CD4-positive, alpha-beta memory T cell (primary cell): ENCODE results near the gene COL5A2. TPM values are rescaled to one million over a fixed set of nuclear protein-coding genes. Genes with fewer than 3 reads are reported as not detected.

Source experiments
- CTCF ChIA-PET: fragments of 350-600 bp; sonication (Branson Sonifier 250); formaldehyde crosslinking; loops from one replicate; lab custom pipeline; 2021; ENCODE audit warnings: inconsistent platforms; ENCODE audit not compliant: partially characterized antibody; lab: Charles Lee
- POLR2A ChIA-PET: fragments of 350-600 bp; sonication (Branson Sonifier 250); formaldehyde crosslinking; loops from one replicate; lab custom pipeline; 2021; ENCODE audit not compliant: partially characterized antibody; lab: Charles Lee
- DNase-seq, 5 donors: peaks; one replicate each; pipeline versions ENCODE4 v3.0.0 to v3.0.0-alpha.2; 2020 to 2022; ENCODE audit warnings: mixed read lengths in 1 of 5
- H3K27ac ChIP-seq: one replicate; pipeline ENCODE4 v1.7.0; 2013; ENCODE audit warnings: low read depth, low read length
- H3K27me3 ChIP-seq: 2 replicates; pipeline ENCODE4 v1.7.0; 2013; ENCODE audit warnings: mild to moderate bottlenecking, low read length, moderate library complexity; ENCODE audit not compliant: insufficient read depth
- H3K36me3 ChIP-seq: 2 replicates; pipeline ENCODE4 v1.7.0; 2013; ENCODE audit warnings: mild to moderate bottlenecking, low read length, moderate library complexity; ENCODE audit not compliant: insufficient read depth
- H3K4me1 ChIP-seq: 2 replicates; pipeline ENCODE4 v1.7.0; 2013; ENCODE audit warnings: mild to moderate bottlenecking, low read length, moderate library complexity; ENCODE audit not compliant: insufficient read depth
- H3K4me3 ChIP-seq, 2 donors: one replicate each; pipeline ENCODE4 v1.7.0; 2013; ENCODE audit warnings: low read length in 2 of 2, mild to moderate bottlenecking in 1 of 2
- H3K9me3 ChIP-seq, 2 donors: one replicate each; pipeline ENCODE4 v1.7.0; 2013; ENCODE audit warnings: low read length in 2 of 2, control low read depth in 1 of 2; ENCODE audit not compliant: control insufficient read depth in 1 of 2
- H3K27ac Mint-ChIP-seq, 7 donors: one replicate each; pipeline ENCODE4 v1.8.0; 2020 to 2021; ENCODE audit warnings: mixed read lengths in 7 of 7, mild to moderate bottlenecking in 6 of 7, inconsistent platforms in 3 of 7, moderate library complexity in 3 of 7
- H3K27me3 Mint-ChIP-seq, 2 donors: one replicate each; pipeline ENCODE4 v1.8.0; 2020 to 2021; ENCODE audit warnings: mixed read lengths in 2 of 2
- H3K36me3 Mint-ChIP-seq, 2 donors: one replicate each; pipeline ENCODE4 v1.8.0; 2020 to 2021; ENCODE audit warnings: mixed read lengths in 2 of 2, inconsistent platforms in 1 of 2, mild to moderate bottlenecking in 1 of 2
- H3K4me1 Mint-ChIP-seq, 4 donors: one replicate each; pipeline ENCODE4 v1.8.0; 2020 to 2021; ENCODE audit warnings: mixed read lengths in 4 of 4, mild to moderate bottlenecking in 1 of 4
- H3K4me3 Mint-ChIP-seq, 8 donors: one replicate each; pipeline ENCODE4 v1.8.0; 2020 to 2021; ENCODE audit warnings: mixed read lengths in 8 of 8, mild to moderate bottlenecking in 7 of 8, moderate library complexity in 6 of 8, inconsistent platforms in 3 of 8
- H3K9me3 Mint-ChIP-seq, 8 donors: one replicate each; pipeline ENCODE4 v1.8.0; 2020 to 2021; ENCODE audit warnings: mixed read lengths in 8 of 8, mild to moderate bottlenecking in 5 of 8, inconsistent platforms in 3 of 8, moderate library complexity in 1 of 8
- intact Hi-C: fragments of 100-400 bp; cut with micrococcal nuclease; formaldehyde crosslinking; loops from one replicate; pipeline ENCODE4 v1.15.1; 2023
- polyA plus RNA-seq, 2 donors: library from polyadenylated mRNA; unstranded; fragments of 300-500 nt; fragmentation: Illumina TruSeq; gene quantifications; one replicate each; pipeline ENCODE4 v1.2.3, GENCODE V29; 2021
- total RNA-seq, 2 experiments: library from RNA; stranded (reverse); gene quantifications; one replicate each; pipeline ENCODE4 v1.2.3, GENCODE V29; 2021

The COL5A2 gene
- total and polyA plus RNA-seq, 4 experiments from 2014 or later: 0.05 to 1.2 (median 1.1) TPM; not detected in 1

DNA sequence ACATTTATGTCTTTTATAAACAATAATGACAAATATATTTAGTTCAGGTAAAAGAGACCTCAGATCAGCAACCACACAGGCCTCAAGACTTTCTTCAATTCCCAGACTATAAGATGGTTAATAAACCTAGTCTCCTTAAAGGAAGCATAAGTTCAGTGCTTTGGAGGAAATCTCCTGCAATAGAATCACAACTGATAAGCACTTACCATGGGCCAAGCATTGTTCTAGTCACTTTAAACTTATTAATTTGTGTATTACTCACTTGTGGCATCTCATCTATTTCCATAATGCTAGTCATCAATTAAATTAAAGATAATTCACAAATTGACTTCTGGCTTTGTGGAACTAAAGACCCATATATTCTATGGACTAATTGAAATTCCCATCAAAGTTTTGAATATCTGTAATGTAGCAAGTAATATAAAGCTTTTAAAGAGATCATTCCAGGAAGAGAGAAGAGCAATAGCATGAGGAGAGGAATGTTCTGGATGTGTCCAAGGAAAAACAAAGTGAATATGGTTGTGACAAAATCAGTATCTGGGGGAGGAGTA is 163.2 kb downstream of the COL5A2 start:
- Histone ChIP-seq H3K27ac (no peak overlapping the region), H3K36me3 (no peaks in the 10 kb centered on the region), H3K4me3 (no peak overlapping the region), H3K9me3 (no peaks in the 10 kb centered on the region), H3K27me3 (no peaks in the 10 kb centered on the region), H3K4me1 (no peaks in the 10 kb centered on the region)
- Mint-ChIP-seq H3K9me3 (peaks cover 0 to 3% (median 0%) of the 10 kb centered on the region in 8 donors), H3K36me3 (no peaks in the 10 kb centered on the region), H3K4me1 (peaks cover 0 to 3% (median 1%) of the 10 kb centered on the region in 4 donors), H3K4me3 (no peak overlapping the region), H3K27me3 (peaks cover 0 to 2% of the 10 kb centered on the region in 2 donors), H3K27ac (no peak overlapping the region)
- ChIA-PET POLR2A (no interaction called here), CTCF (no interaction called here)
- no peak for DNase-seq
- intact Hi-C loops: no loop called here

DNA sequence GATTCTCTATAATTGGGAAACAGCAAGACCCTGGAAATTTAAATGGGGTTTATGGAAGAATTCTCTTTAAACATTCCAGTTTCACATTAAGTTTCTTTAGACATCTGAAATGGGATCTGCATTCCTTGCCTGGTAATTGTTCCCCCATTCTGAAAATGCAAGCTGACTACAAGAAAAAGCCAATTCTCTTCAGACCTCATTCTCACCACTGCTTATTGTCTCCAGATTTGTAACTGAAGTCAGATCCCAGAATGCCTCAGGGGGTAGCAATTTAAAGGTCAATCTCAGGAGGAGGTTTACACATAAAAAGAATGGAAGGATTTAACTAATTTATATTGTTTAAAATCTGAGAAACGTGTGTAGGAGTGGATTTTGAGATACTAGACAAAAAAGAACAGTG is 164.2 kb downstream of the COL5A2 start:
- no peak overlapping the region for H3K27ac Mint-ChIP-seq
- CTCF ChIA-PET: no interaction called here

DNA sequence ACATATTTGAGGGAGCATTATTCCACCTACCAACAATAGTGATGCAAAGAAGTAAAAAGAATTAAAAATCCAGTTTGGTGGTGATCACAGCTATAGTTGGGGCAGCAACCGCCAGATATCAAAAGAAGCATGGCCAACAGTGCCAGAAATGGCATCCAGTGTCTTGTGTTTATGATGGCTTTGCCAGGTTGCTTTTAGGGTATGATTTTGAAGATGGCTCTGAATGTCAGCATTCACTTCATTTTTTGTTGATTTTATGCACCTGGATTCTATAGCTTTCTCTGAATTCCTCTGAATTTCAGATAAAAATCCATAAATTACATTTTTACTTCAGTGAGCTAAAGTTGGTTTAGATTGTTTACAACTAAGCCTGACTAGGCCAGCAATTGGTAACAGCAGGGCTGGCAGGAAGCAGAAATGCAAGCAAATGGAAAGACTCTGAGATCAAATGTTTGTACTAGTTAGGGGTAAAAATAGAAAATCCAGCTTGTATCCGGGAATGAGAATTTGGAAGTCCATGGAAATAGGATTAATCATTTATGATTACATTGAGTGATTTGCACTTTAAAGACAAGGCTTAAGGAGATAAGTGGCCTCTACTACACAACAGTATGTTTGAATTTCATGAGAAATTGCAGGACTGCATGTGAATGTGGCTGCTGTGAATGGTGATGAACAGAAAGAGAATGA is 165.0 kb downstream of the COL5A2 start:
- H3K4me1 Mint-ChIP-seq: peaks cover 0 to 3% (median 1%) of the 10 kb centered on the region in 4 donors
- H3K4me3 Mint-ChIP-seq: no peak overlapping the region
- ChIA-PET CTCF (no interaction called here), POLR2A (interaction anchor here (0.5 kb wide), 1 partner anchor 76 kb away, joined by 3 read pairs; no protein-coding TSS in a partner anchor)
- Histone ChIP-seq H3K4me3 (no peak overlapping the region), H3K4me1 (no peaks in the 10 kb centered on the region), H3K27ac (no peak overlapping the region), H3K36me3 (no peaks in the 10 kb centered on the region), H3K9me3 (no peaks in the 10 kb centered on the region), H3K27me3 (no peaks in the 10 kb centered on the region)
- intact Hi-C loops: no loop called here
- H3K27ac Mint-ChIP-seq: no peak overlapping the region
- DNase-seq: no peak
- H3K36me3 Mint-ChIP-seq: no peaks in the 10 kb centered on the region
- no peaks in the 10 kb centered on the region for H3K9me3 Mint-ChIP-seq
- H3K27me3 Mint-ChIP-seq: peaks cover 0 to 2% of the 10 kb centered on the region in 2 donors

More for the DNA sequence above, 164.2 kb downstream of the COL5A2 start:
- Mint-ChIP-seq H3K4me3 (no peak overlapping the region), H3K27me3 (peaks cover 0 to 2% of the 10 kb centered on the region in 2 donors), H3K36me3 (no peaks in the 10 kb centered on the region), H3K9me3 (peaks cover 0 to 3% (median 0%) of the 10 kb centered on the region in 8 donors), H3K4me1 (peaks cover 0 to 3% (median 1%) of the 10 kb centered on the region in 4 donors)
- Histone ChIP-seq H3K27me3 (no peaks in the 10 kb centered on the region), H3K4me3 (no peak overlapping the region), H3K9me3 (no peaks in the 10 kb centered on the region), H3K27ac (no peak overlapping the region), H3K4me1 (no peaks in the 10 kb centered on the region), H3K36me3 (no peaks in the 10 kb centered on the region)
- no peak for DNase-seq
- POLR2A ChIA-PET: no interaction called here
- intact Hi-C loops: no loop called here

DNA sequence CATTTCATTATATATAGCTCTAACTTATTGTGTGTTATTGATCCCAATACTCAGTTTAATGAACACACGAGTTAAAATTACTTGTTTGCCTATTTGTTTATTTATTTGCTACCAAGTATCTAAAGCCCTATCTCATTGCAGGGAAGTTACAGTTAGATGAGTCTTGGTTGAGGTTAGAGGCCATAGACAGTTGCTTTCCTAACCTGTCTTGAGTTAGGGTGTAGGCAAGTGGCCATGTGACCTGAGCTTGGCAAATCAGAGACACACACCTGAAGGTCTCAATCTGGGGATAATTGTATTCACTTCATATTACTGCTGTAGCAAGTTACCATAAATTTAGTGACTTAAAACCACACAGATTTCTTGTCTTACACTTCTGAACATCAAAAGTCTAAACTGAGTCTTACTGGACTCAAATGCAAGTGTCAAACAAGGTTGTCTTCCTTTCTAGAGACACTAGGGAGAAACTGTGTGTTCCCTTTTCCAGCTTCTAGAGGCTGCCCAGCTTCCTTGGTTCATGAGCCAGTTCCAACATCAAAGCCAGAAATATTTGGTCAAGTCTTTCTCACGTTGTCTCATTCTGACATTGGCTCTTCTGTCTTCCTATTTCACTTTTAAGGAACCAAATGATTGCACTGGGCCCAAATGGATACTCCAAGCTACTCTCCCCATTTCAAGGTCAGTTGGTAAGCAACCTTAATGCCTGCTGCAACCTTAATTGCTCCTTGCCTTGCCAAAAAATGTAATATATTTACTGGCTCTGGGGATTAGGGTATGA is 165.7 kb downstream of the COL5A2 start:
- no peaks in the 10 kb centered on the region for H3K4me1 ChIP-seq
- H3K4me3 ChIP-seq: no peak overlapping the region
- no peaks in the 10 kb centered on the region for H3K27me3 ChIP-seq
- H3K9me3 ChIP-seq: no peaks in the 10 kb centered on the region
- intact Hi-C loops: no loop called here
- H3K9me3 Mint-ChIP-seq: no peaks in the 10 kb centered on the region
- no peak for DNase-seq
- H3K4me3 Mint-ChIP-seq: no peak overlapping the region
- H3K36me3 Mint-ChIP-seq: no peaks in the 10 kb centered on the region
- no peak overlapping the region for H3K27ac ChIP-seq
- H3K27me3 Mint-ChIP-seq: peaks cover 0 to 2% of the 10 kb centered on the region in 2 donors
- H3K4me1 Mint-ChIP-seq: peaks cover 0 to 3% (median 1%) of the 10 kb centered on the region in 4 donors
- CTCF ChIA-PET: no interaction called here
- H3K27ac Mint-ChIP-seq: no peak overlapping the region
- POLR2A ChIA-PET: interaction anchor here (0.5 kb wide), 1 partner anchor 75 kb away, joined by 3 read pairs; no protein-coding TSS in a partner anchor
- H3K36me3 ChIP-seq: no peaks in the 10 kb centered on the region

DNA sequence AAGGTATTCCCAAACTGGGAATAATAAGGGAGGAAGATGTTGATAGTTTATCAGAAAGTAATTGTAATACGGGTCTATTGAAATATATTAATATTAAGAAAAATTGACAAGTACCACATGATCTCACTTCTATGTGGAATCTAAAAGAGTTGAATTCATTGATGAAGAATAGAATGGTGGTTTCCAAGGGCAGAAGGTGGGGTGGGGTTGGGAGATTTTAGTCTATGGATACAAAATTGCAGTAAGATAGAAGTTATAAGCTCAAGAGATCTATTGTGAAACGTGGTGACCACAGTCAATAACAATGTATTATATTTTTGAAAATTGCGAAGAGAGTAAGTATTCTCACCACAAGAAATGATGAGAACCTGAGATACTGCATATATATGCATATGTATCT is 166.5 kb downstream of the COL5A2 start:
- Histone ChIP-seq H3K9me3 (no peaks in the 10 kb centered on the region), H3K4me3 (no peak overlapping the region), H3K36me3 (no peaks in the 10 kb centered on the region), H3K27me3 (no peaks in the 10 kb centered on the region), H3K4me1 (no peaks in the 10 kb centered on the region), H3K27ac (no peak overlapping the region)
- H3K9me3 Mint-ChIP-seq: no peaks in the 10 kb centered on the region
- H3K27ac Mint-ChIP-seq: no peak overlapping the region
- no peak overlapping the region for H3K4me3 Mint-ChIP-seq
- peaks cover 0 to 2% of the 10 kb centered on the region in 2 donors for H3K27me3 Mint-ChIP-seq
- POLR2A ChIA-PET: no interaction called here
- H3K4me1 Mint-ChIP-seq: peaks cover 0 to 3% (median 1%) of the 10 kb centered on the region in 4 donors
- no peaks in the 10 kb centered on the region for H3K36me3 Mint-ChIP-seq
- DNase-seq: no peak
- CTCF ChIA-PET: no interaction called here
- intact Hi-C loops: no loop called here

DNA sequence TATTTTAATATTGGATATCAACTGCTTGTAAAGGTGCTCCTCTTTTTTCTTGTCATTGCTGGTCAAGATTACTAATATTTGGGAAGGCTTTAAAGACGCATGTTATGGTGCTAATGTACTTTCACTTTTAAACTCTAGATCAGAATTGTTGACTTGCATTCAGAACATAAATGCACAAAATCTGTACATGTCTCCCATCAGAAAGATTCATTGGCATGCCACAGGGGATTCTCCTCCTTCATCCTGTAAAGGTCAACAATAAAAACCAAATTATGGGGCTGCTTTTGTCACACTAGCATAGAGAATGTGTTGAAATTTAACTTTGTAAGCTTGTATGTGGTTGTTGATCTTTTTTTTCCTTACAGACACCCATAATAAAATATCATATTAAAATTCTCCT is 167.2 kb downstream of the COL5A2 start:
- Mint-ChIP-seq H3K36me3 (no peaks in the 10 kb centered on the region), H3K27ac (no peak overlapping the region), H3K27me3 (peaks cover 0 to 2% of the 10 kb centered on the region in 2 donors), H3K4me1 (peaks cover 0 to 3% (median 1%) of the 10 kb centered on the region in 4 donors), H3K4me3 (no peak overlapping the region), H3K9me3 (peaks cover 0 to 2% (median 0%) of the 10 kb centered on the region in 8 donors)
- Histone ChIP-seq H3K36me3 (no peaks in the 10 kb centered on the region), H3K27ac (no peak overlapping the region), H3K4me1 (no peaks in the 10 kb centered on the region), H3K4me3 (no peak overlapping the region), H3K9me3 (no peaks in the 10 kb centered on the region), H3K27me3 (no peaks in the 10 kb centered on the region)
- intact Hi-C loops: no loop called here
- no peak for DNase-seq
- ChIA-PET CTCF (no interaction called here), POLR2A (no interaction called here)

DNA sequence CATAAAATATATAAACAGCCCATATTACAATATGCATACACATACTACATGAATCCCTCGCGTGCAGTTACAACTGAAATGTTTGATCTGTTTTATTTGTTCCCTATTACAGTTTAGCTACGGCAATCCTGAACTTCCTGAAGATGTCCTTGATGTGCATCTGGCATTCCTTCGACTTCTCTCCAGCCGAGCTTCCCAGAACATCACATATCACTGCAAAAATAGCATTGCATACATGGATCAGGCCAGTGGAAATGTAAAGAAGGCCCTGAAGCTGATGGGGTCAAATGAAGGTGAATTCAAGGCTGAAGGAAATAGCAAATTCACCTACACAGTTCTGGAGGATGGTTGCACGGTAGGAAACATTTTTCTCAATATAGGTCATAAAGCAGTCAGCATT is 169.0 kb downstream of the COL5A2 start:
- H3K27me3 ChIP-seq: no peaks in the 10 kb centered on the region
- ChIA-PET POLR2A (no interaction called here), CTCF (no interaction called here)
- no peaks in the 10 kb centered on the region for H3K36me3 Mint-ChIP-seq
- no peaks in the 10 kb centered on the region for H3K27me3 Mint-ChIP-seq
- H3K36me3 ChIP-seq: no peaks in the 10 kb centered on the region
- no peaks in the 10 kb centered on the region for H3K9me3 ChIP-seq
- peaks cover 0 to 3% (median 1%) of the 10 kb centered on the region in 4 donors for H3K4me1 Mint-ChIP-seq
- H3K9me3 Mint-ChIP-seq: peaks cover 0 to 2% (median 0%) of the 10 kb centered on the region in 8 donors
- no peak for DNase-seq
- H3K4me3 Mint-ChIP-seq: no peak overlapping the region
- H3K4me3 ChIP-seq: no peak overlapping the region
- intact Hi-C loops: no loop called here
- no peak overlapping the region for H3K27ac ChIP-seq
- H3K27ac Mint-ChIP-seq: no peak overlapping the region
- H3K4me1 ChIP-seq: no peaks in the 10 kb centered on the region
